GM23338 (cell line): ENCODE results near the gene TENM4. TPM values are rescaled to one million over a fixed set of nuclear protein-coding genes. Genes with fewer than 3 reads are reported as not detected.

Experiments
- ATAC-seq: fragments of 200-7000 bp; cut with Tn5 transposase; 3 replicates; pipeline ENCODE4 v1.9.1; 2020
- DNase-seq: peaks from one replicate; pipeline ENCODE4 v3.0.0-alpha.2; 2015; ENCODE audit warnings: low spot score
- H2AFZ ChIP-seq: fragments of 200-600 bp; sonication (generic); 2 replicates; pipeline ENCODE4 v1.8.0; 2016; ENCODE audit warnings: antibody characterized with exemption, mild to moderate bottlenecking, moderate library complexity
- H3F3A ChIP-seq: fragments of 200-600 bp; sonication (generic); replicated peaks from 2 replicates; pipeline ENCODE4 v1.8.0; 2017; ENCODE audit warnings: antibody characterized with exemption, mixed run types, low read depth
- H3K27ac ChIP-seq: fragments of 200-600 bp; sonication (generic); 2 replicates; pipeline ENCODE4 v1.6.1; 2016; ENCODE audit warnings: low read depth
- H3K27me3 ChIP-seq: fragments of 200-600 bp; sonication (generic); 2 replicates; pipeline ENCODE4 v1.8.0; 2016; ENCODE audit warnings: mild to moderate bottlenecking, mixed run types, moderate library complexity; ENCODE audit not compliant: insufficient read depth
- H3K36me3 ChIP-seq: fragments of 200-600 bp; sonication (generic); 2 replicates; pipeline ENCODE4 v1.8.0; 2016; ENCODE audit warnings: mild to moderate bottlenecking; ENCODE audit not compliant: insufficient read depth
- H3K4me1 ChIP-seq: fragments of 200-600 bp; sonication (generic); 2 replicates; pipeline ENCODE4 v1.8.0; 2016; ENCODE audit warnings: mild to moderate bottlenecking, moderate library complexity; ENCODE audit not compliant: insufficient read depth
- H3K4me2 ChIP-seq: fragments of 200-600 bp; sonication (generic); 2 replicates; pipeline ENCODE4 v1.7.1; 2017; ENCODE audit warnings: mixed run types
- H3K4me3 ChIP-seq: fragments of 200-600 bp; sonication (generic); 2 replicates; pipeline ENCODE4 v1.6.1; 2016; ENCODE audit warnings: mixed run types
- H3K79me2 ChIP-seq: fragments of 200-600 bp; sonication (generic); replicated peaks from 2 replicates; pipeline ENCODE4 v1.8.0; 2017; ENCODE audit warnings: mild to moderate bottlenecking; ENCODE audit not compliant: insufficient read depth
- H3K9me2 ChIP-seq: fragments of 200-600 bp; sonication (generic); 2 replicates; pipeline ENCODE4 v1.8.0; 2017; ENCODE audit not compliant: insufficient read depth
- H4K20me1 ChIP-seq: fragments of 200-600 bp; sonication (generic); replicated peaks from 2 replicates; pipeline ENCODE4 v1.8.0; 2017; ENCODE audit warnings: mild to moderate bottlenecking; ENCODE audit not compliant: insufficient read depth
- H3K27ac Mint-ChIP-seq: 2 replicates; pipeline ENCODE4 v1.8.0; 2020; ENCODE audit warnings: inconsistent platforms, mild to moderate bottlenecking, moderate library complexity, mixed read lengths
- H3K27me3 Mint-ChIP-seq: 3 replicates; pipeline ENCODE4 v1.8.0; 2022; ENCODE audit warnings: low read depth, mild to moderate bottlenecking, moderate library complexity, mixed read lengths, inconsistent platforms; ENCODE audit not compliant: insufficient read depth, poor library complexity
- H3K36me3 Mint-ChIP-seq: 3 replicates; pipeline ENCODE4 v1.8.0; 2021; ENCODE audit warnings: low read depth, mild to moderate bottlenecking, inconsistent platforms, moderate library complexity, mixed read lengths
- H3K4me1 Mint-ChIP-seq: 3 replicates; pipeline ENCODE4 v1.8.0; 2020; ENCODE audit warnings: mild to moderate bottlenecking, inconsistent platforms, mixed read lengths
- H3K4me3 Mint-ChIP-seq: 3 replicates; pipeline ENCODE4 v1.8.0; 2021; ENCODE audit warnings: moderate library complexity, mild to moderate bottlenecking, inconsistent platforms, mixed read lengths
- H3K9me3 Mint-ChIP-seq: 3 replicates; pipeline ENCODE4 v1.8.0; 2020; ENCODE audit warnings: moderate library complexity, mild to moderate bottlenecking, inconsistent platforms, mixed read lengths
- CREB1 ChIP-seq: fragments of 250-450 bp; sonication (Bioruptor Pico); IDR thresholded peaks from 2 replicates; pipeline ENCODE4 v1.5.0; 2020; ENCODE audit warnings: low read depth, mild to moderate bottlenecking, moderate library complexity
- EZH2 ChIP-seq: fragments of 200-600 bp; sonication (generic); IDR thresholded peaks from one replicate; pipeline ENCODE4 v1.8.0; 2017; ENCODE audit warnings: antibody characterized with exemption, mild to moderate bottlenecking, low read depth; ENCODE audit not compliant: unreplicated experiment
- EZH2phosphoT487 ChIP-seq: fragments of 200-600 bp; sonication (generic); IDR thresholded peaks from one replicate; pipeline ENCODE4 v1.8.1; 2018; ENCODE audit warnings: antibody characterized with exemption; ENCODE audit not compliant: unreplicated experiment
- JUNB ChIP-seq: IDR thresholded peaks from one replicate; pipeline ENCODE4 v1.6.1; 2016; ENCODE audit warnings: antibody characterized with exemption; ENCODE audit not compliant: unreplicated experiment
- NANOG ChIP-seq: IDR thresholded peaks from 2 replicates; pipeline ENCODE4 v1.6.1; 2016; ENCODE audit warnings: antibody characterized with exemption, borderline replicate concordance
- POLR2AphosphoS5 ChIP-seq: IDR thresholded peaks from 2 replicates; pipeline ENCODE4 v1.6.1; 2016; ENCODE audit warnings: antibody characterized with exemption, low read depth
- STAT1 ChIP-seq: IDR thresholded peaks from one replicate; pipeline ENCODE4 v1.6.1; 2016; ENCODE audit warnings: antibody characterized with exemption; ENCODE audit not compliant: unreplicated experiment
- ZNF114 ChIP-seq: fragments of 250-450 bp; sonication (Bioruptor Pico); IDR thresholded peaks from 2 replicates; pipeline ENCODE4 v1.5.0; 2020; ENCODE audit warnings: mild to moderate bottlenecking, moderate library complexity
- ZNF331 ChIP-seq: fragments of 250-450 bp; sonication (Bioruptor Pico); IDR thresholded peaks from 2 replicates; pipeline ENCODE4 v1.5.0; 2020; ENCODE audit warnings: low read depth, mild to moderate bottlenecking, moderate library complexity
- polyA plus RNA-seq: library from polyadenylated mRNA; unstranded; fragments of >200 nt; fragmentation: Nextera tagmentation; extraction: Ambion mirVana; gene quantifications from 2 replicates; pipeline ENCODE4 v1.2.1, GENCODE V29; 2016
- total RNA-seq: library from RNA; depleted of rRNA; stranded (reverse); fragments of >200 nt; shearing (Covaris generic); gene quantifications from 2 replicates; pipeline ENCODE4 v1.2.3, GENCODE V29; 2014
- TF ChIP-seq, protein P1 (sequence below): IDR thresholded peaks from one replicate; pipeline ENCODE4 v1.6.1; 2018; ENCODE audit warnings: antibody characterized with exemption; ENCODE audit not compliant: unreplicated experiment
- TF ChIP-seq, protein P2 (sequence below): IDR thresholded peaks from 2 replicates; pipeline ENCODE4 v1.6.1; 2016; ENCODE audit warnings: antibody characterized with exemption
- TF ChIP-seq, protein P3 (sequence below): fragments of 250-450 bp; sonication (Bioruptor Pico); IDR thresholded peaks from 2 replicates; pipeline ENCODE4 v1.5.0; 2020; ENCODE audit warnings: mild to moderate bottlenecking, moderate library complexity
- TF ChIP-seq, protein P4 (sequence below), 2 experiments: fragments of 200-600 bp in 1 of 2; sonication (generic) in 1 of 2; conservative IDR thresholded peaks; 2 replicates each; pipeline versions ENCODE4 v1.5.1 to v1.6.1; 2016 to 2017; ENCODE audit warnings: antibody characterized with exemption in 2 of 2, low read depth in 2 of 2, mild to moderate bottlenecking in 2 of 2, moderate library complexity in 1 of 2

Gene TENM4
- total and polyA plus RNA-seq, 2 experiments from 2014 or later = 7.3 TPM

DNA sequence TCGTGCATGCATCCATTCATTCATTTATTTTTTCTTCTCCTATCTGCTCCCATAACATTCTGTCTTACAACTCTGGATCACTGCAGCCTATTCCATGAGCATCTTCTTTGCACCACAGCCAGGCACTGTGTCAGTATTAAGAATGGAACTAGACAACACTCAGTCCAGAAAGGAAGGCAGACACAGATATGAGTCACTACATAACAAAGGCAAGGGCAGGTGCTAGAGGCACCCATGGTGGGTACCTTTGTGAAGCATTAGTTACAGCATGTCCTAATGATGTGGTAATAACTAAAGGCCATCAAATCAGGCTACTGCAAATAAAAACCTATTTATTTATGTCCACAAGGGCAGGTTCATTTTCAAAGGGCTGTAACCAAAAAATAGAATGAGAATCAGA is 28.1 kb downstream of the TENM4 start:
- H3K4me1 ChIP-seq = no peaks in the 10 kb centered on the region; the same call in 1 of the 2 replicates
- H3K27ac ChIP-seq = no peak overlapping the region
- H2AFZ ChIP-seq = no peak overlapping the region
- H3K4me3 Mint-ChIP-seq = no peak overlapping the region
- no peaks in the 10 kb centered on the region for H3F3A ChIP-seq
- no peak overlapping the region for H3K4me2 ChIP-seq
- H3K36me3 ChIP-seq = no peaks in the 10 kb centered on the region
- no peaks in the 10 kb centered on the region; the same call in 1 of the 2 replicates for H4K20me1 ChIP-seq
- TF ChIP-seq NANOG (no peak), ZNF114 (CRISPR knock-in tag) (no peak), JUNB (no peak), ZNF331 (CRISPR knock-in tag) (no peak), POLR2AphosphoS5 (no peak), STAT1 (no peak), CREB1 (no peak), EZH2phosphoT487 (no peak), EZH2 (no peak)
- TF ChIP-seq, protein P1, sequence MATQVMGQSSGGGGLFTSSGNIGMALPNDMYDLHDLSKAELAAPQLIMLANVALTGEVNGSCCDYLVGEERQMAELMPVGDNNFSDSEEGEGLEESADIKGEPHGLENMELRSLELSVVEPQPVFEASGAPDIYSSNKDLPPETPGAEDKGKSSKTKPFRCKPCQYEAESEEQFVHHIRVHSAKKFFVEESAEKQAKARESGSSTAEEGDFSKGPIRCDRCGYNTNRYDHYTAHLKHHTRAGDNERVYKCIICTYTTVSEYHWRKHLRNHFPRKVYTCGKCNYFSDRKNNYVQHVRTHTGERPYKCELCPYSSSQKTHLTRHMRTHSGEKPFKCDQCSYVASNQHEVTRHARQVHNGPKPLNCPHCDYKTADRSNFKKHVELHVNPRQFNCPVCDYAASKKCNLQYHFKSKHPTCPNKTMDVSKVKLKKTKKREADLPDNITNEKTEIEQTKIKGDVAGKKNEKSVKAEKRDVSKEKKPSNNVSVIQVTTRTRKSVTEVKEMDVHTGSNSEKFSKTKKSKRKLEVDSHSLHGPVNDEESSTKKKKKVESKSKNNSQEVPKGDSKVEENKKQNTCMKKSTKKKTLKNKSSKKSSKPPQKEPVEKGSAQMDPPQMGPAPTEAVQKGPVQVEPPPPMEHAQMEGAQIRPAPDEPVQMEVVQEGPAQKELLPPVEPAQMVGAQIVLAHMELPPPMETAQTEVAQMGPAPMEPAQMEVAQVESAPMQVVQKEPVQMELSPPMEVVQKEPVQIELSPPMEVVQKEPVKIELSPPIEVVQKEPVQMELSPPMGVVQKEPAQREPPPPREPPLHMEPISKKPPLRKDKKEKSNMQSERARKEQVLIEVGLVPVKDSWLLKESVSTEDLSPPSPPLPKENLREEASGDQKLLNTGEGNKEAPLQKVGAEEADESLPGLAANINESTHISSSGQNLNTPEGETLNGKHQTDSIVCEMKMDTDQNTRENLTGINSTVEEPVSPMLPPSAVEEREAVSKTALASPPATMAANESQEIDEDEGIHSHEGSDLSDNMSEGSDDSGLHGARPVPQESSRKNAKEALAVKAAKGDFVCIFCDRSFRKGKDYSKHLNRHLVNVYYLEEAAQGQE = no peak
- TF ChIP-seq, protein P2, sequence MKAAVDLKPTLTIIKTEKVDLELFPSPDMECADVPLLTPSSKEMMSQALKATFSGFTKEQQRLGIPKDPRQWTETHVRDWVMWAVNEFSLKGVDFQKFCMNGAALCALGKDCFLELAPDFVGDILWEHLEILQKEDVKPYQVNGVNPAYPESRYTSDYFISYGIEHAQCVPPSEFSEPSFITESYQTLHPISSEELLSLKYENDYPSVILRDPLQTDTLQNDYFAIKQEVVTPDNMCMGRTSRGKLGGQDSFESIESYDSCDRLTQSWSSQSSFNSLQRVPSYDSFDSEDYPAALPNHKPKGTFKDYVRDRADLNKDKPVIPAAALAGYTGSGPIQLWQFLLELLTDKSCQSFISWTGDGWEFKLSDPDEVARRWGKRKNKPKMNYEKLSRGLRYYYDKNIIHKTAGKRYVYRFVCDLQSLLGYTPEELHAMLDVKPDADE = no peak
- TF ChIP-seq, protein P3, sequence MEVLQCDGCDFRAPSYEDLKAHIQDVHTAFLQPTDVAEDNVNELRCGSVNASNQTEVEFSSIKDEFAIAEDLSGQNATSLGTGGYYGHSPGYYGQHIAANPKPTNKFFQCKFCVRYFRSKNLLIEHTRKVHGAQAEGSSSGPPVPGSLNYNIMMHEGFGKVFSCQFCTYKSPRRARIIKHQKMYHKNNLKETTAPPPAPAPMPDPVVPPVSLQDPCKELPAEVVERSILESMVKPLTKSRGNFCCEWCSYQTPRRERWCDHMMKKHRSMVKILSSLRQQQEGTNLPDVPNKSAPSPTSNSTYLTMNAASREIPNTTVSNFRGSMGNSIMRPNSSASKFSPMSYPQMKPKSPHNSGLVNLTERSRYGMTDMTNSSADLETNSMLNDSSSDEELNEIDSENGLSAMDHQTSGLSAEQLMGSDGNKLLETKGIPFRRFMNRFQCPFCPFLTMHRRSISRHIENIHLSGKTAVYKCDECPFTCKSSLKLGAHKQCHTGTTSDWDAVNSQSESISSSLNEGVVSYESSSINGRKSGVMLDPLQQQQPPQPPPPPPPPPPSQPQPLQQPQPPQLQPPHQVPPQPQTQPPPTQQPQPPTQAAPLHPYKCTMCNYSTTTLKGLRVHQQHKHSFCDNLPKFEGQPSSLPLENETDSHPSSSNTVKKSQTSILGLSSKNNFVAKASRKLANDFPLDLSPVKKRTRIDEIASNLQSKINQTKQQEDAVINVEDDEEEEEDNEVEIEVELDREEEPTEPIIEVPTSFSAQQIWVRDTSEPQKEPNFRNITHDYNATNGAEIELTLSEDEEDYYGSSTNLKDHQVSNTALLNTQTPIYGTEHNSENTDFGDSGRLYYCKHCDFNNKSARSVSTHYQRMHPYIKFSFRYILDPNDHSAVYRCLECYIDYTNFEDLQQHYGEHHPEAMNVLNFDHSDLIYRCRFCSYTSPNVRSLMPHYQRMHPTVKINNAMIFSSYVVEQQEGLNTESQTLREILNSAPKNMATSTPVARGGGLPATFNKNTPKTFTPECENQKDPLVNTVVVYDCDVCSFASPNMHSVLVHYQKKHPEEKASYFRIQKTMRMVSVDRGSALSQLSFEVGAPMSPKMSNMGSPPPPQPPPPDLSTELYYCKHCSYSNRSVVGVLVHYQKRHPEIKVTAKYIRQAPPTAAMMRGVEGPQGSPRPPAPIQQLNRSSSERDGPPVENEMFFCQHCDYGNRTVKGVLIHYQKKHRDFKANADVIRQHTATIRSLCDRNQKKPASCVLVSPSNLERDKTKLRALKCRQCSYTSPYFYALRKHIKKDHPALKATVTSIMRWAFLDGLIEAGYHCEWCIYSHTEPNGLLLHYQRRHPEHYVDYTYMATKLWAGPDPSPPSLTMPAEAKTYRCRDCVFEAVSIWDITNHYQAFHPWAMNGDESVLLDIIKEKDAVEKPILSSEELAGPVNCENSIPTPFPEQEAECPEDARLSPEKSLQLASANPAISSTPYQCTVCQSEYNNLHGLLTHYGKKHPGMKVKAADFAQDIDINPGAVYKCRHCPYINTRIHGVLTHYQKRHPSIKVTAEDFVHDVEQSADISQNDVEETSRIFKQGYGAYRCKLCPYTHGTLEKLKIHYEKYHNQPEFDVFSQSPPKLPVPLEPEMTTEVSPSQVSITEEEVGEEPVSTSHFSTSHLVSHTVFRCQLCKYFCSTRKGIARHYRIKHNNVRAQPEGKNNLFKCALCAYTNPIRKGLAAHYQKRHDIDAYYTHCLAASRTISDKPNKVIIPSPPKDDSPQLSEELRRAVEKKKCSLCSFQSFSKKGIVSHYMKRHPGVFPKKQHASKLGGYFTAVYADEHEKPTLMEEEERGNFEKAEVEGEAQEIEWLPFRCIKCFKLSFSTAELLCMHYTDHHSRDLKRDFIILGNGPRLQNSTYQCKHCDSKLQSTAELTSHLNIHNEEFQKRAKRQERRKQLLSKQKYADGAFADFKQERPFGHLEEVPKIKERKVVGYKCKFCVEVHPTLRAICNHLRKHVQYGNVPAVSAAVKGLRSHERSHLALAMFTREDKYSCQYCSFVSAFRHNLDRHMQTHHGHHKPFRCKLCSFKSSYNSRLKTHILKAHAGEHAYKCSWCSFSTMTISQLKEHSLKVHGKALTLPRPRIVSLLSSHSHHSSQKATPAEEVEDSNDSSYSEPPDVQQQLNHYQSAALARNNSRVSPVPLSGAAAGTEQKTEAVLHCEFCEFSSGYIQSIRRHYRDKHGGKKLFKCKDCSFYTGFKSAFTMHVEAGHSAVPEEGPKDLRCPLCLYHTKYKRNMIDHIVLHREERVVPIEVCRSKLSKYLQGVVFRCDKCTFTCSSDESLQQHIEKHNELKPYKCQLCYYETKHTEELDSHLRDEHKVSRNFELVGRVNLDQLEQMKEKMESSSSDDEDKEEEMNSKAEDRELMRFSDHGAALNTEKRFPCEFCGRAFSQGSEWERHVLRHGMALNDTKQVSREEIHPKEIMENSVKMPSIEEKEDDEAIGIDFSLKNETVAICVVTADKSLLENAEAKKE (CRISPR knock-in tag) = no peak
- TF ChIP-seq, protein P4, sequence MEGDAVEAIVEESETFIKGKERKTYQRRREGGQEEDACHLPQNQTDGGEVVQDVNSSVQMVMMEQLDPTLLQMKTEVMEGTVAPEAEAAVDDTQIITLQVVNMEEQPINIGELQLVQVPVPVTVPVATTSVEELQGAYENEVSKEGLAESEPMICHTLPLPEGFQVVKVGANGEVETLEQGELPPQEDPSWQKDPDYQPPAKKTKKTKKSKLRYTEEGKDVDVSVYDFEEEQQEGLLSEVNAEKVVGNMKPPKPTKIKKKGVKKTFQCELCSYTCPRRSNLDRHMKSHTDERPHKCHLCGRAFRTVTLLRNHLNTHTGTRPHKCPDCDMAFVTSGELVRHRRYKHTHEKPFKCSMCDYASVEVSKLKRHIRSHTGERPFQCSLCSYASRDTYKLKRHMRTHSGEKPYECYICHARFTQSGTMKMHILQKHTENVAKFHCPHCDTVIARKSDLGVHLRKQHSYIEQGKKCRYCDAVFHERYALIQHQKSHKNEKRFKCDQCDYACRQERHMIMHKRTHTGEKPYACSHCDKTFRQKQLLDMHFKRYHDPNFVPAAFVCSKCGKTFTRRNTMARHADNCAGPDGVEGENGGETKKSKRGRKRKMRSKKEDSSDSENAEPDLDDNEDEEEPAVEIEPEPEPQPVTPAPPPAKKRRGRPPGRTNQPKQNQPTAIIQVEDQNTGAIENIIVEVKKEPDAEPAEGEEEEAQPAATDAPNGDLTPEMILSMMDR (conservative IDR thresholded peaks at IDR 0.05; ENCODE audit: low read depth in 2 of 2) = no peak
- no peak overlapping the region for H3K27ac Mint-ChIP-seq
- DNase-seq (no peak), ATAC-seq (no peak)
- H3K9me2 ChIP-seq = no peaks in the 10 kb centered on the region
- no peaks in the 10 kb centered on the region for H3K27me3 ChIP-seq
- peaks cover 11% of the 10 kb centered on the region; the same call in 2 of the 3 replicates for H3K9me3 Mint-ChIP-seq
- peaks cover 10% of the 10 kb centered on the region for H3K4me1 Mint-ChIP-seq
- no peak overlapping the region for H3K4me3 ChIP-seq
- H3K27me3 Mint-ChIP-seq = peaks cover 2% of the 10 kb centered on the region
- H3K79me2 ChIP-seq = no peaks in the 10 kb centered on the region
- H3K36me3 Mint-ChIP-seq = peaks cover 14% of the 10 kb centered on the region; the same call in 2 of the 3 replicates
